ENCODE data around the gene NOXRED1.

The NOXRED1 gene

DNA sequence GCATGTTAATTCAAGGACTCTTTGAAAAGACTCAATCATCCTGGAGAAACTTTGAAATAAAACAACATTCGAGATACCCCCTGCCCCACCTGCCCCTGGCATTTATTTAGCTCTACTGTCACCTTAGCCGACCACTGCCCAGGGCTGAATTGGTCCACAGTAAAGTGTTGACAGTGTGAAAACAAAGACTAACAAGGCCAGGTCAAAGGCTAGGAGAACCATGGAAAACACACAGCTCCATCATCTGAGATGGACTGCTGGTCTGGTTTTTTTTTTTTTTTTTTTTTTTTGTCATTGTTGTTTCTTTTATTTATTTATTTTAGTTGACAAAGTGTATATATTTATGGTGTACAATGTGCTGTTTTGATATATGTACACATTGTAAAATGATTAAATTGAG, 76.8 kb downstream of the NOXRED1 start:
- no peak for TF ChIP-seq CTCF (IDR thresholded peaks at IDR 0.05; ENCODE audit: insufficient read depth, low read length, missing control alignments)
- no peak overlapping the region for H3K4me3 ChIP-seq (ENCODE audit: low read depth, low read length)
- POLR2A ChIA-PET, result no interaction called here
- CTCF ChIA-PET, result interaction anchor here (0.8 kb wide), 1 partner anchor 470 kb away, joined by 3 read pairs; no protein-coding TSS in a partner anchor
- DNase-seq (ENCODE audit: low read depth, low spot score), result no peak

GRCh38 chr14:77344377-77344996, 78.8 kb downstream of the NOXRED1 start:
- ChIA-PET CTCF (interaction anchor here (2.3 kb wide), 1 partner anchor 193 kb away, joined by 5 read pairs; no protein-coding TSS in a partner anchor), POLR2A (no interaction called here)
- no peak for DNase-seq (ENCODE audit: low read depth, low spot score)
- no peak overlapping the region for H3K4me3 ChIP-seq (ENCODE audit: low read depth, low read length)
- TF ChIP-seq CTCF (IDR thresholded peaks at IDR 0.05; ENCODE audit: insufficient read depth, low read length, missing control alignments), result no peak
